Fibroblast of the conjunctiva (primary cell): ENCODE data around the gene NR4A1.

Source experiments
- DNase-seq: peaks from one replicate; pipeline ENCODE4 v3.0.0-alpha.2; 2010; ENCODE audit warnings: low read depth

NR4A1 gene

DNA sequence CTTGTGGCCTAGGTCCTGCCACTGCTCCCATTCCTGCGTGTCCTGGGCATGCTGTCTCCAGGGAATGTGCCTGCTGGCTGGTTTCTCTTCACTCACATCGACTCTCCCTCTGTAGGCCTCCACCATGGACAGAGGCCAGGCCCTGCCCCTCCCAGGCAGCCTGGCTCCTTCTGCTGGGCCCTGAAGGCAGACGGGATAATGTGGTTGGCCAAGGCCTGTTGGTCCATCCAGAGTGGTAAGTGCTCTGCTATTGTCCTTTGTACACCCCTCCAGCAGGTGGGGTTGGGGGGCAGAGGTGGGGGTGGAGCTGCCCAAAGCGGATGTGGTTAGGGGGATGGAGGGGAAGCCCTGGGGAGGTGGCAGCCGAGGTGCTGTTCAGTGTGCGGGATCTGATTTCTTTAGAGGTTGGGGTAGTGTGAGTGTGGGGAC is 9.5 kb upstream of the NR4A1 start:
- no peak for DNase-seq

DNA sequence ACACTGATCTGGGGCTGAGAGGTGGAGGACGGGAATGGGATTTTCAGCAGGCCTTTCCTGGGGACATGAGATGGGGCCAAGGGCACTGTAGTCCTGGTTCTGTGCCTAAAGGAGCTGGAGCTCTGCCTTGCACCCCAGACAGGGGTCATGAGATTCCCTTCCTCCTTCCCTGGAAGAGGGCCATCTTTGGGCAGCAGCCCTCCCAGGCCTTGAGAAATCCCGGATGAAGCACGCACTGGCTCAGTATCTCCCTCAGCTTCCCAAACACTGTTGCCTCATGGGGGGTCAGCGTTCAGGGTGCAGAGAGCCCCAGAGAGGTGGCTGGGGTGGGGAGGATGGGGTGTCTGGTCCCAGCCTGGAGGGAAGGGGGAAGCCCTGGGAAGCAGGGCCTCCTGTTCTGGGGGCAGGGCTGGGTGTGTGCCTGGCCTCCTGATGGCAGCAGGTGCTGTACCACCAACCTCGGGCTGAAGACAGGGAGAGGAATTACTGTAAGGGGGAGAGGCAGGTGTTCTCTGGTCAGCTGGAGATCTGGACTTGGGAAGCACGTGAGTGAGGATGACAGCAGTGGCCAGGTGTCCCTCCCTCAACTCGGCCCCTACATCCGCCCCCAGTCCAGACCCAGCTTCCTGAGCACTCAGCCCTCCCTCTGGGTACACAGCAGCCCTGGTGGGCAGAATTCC is 8.4 kb upstream of the NR4A1 start:
- no peak for DNase-seq

DNA sequence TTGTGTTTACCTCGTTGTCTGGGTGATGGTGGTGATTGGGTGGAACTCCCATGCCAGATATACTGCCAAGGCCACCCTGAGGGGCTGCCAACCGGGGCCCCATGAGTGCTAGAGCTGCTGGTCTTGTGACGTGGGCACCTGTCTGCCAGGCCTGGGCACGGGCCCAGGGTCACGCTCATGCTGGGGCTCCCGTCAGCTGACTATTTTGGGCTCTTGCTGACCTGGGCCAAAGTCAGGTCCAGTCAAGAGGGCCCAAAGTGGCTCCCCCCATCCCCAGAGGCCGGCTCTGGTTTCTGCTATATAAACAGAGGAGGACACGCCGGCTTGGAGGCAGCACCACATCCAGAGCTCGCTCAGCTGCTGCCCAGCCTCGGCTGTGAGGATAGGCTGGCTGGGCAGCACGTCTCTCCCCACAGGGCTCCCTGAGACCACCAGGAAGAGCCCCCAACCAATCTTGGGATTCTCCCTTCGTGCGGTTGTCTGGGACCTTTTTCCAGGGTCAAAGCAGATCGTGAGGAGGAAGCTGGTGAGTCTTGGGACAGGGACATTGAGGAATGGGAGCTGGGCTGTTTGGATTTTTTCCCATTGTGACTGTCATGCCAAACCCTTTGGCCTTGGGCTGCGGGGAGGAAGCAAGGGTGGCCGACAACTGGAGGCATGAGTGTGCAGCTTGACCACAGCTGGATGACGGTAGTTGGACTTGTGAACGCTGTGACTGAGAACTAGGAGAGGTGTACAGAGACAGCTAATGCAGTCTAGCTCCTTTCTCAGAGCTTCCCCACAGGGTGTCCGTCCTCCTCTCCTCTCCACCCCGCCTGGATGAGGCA is 7.6 kb upstream of the NR4A1 start:
- no peak for DNase-seq

DNA sequence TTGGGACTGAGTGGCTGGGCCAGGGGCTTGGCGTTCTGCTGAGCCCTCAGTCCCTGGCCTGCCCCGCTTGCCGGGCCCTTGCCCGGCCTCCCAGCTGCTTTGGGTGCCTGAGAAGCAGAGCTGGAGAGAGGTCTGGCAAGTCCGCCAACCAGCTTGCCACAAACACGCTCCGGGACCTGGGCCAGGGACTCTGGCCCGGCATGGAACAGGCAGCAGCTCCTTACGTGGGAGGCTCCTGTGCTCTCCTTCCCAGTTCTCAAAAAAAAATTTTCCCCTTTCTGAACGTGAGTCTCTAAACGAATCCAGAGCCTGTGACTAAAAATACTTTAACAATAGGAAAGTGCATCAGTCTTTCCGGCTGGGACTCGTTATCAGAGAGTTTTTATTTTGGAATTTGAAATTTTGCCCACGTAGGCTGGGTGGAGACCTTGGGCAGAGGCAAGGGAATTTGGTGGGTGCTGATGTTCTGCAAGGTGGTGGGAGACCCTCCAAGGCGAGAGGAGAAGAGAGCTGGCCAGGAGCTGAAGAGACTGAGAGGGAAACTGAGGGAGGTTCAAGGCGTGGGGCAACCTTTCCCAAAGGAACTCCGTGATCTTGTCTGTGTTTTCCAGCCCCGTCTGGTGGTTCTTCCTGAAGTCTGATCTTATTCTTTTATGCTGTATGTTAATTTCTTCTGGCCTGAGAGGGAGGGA is 6.8 kb upstream of the NR4A1 start:
- peak; percentile 76 for DNase-seq

DNA sequence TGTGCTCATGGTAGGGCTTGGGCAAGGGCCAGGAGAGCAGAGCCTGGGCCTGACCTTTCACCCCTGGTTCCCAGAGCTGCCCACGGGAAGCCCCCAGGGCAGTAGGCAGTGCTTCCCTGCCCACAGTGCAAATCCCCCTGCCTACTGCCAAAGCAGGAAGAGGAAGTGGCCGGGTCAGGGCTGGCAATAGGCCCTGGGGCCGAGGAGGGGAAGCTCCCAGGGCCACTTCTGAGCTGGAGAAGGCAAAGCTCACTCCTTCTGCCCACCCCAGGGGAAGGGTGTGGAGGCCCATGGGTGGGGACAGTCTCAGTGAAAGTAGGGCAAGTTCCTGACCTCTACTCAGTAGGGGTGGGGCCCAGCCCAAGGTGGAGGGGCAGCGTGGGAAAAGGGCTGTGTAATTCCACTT is 5.4 kb upstream of the NR4A1 start:
- no peak for DNase-seq

DNA sequence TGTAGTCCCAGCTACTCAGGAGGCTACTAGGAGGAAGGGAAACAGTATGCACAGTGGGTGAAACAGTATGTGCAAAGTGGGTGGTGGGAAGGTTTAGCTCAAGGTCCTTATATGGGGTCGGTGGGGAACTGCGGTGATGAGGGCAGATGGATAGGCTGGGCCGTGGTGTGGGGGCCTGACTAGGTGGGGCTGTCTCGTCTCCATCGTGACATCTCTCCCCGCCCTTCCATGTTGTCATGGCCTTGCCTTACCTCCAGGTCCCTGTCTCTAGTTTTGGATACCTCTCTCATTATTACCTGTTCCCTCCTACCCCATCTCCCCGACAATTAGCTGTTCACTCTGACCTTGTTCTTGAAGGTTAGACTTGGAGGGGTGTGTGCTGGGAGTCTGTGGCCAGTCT is 4.4 kb upstream of the NR4A1 start:
- no peak for DNase-seq

DNA sequence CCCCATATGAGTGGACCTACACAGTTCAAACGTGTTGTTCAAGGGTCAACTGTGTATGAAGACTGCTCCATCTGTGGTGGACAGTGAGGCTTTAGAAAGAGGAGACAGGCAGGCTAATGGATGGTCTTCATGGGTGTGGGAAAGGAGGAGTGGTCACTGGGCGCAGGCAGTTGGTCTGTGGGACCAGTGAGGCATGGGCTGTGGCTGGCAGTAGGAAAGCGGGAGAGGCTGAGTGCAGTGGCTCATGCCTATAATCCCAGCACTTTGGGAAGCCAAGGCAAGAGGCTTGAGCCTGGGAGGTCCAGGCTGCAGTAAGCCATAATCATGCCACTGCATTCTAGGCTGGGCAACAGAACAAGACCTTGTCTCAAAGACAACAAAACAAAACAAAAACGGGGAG is 2.0 kb upstream of the NR4A1 start:
- no peak for DNase-seq

DNA sequence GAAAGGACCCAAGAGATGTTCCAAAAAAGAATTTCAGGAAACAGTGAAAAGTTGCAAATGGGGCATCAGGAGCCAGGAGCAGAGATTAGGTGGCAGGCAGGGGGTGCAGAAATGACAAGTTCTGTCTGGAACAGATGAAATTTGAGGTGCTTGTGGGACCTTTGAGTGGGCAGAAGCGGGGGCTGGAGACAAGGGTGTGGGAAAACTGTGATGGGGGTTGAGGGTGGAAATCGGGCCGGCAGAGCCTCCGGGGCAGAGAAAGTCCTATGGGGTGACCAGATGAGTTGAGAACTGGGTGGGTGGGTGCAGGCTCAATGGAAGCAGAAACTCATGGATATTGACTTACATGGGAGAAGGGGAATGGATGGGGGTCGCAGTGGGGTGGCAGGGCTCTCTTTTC is 1.6 kb upstream of the NR4A1 start:
- no peak for DNase-seq

DNA sequence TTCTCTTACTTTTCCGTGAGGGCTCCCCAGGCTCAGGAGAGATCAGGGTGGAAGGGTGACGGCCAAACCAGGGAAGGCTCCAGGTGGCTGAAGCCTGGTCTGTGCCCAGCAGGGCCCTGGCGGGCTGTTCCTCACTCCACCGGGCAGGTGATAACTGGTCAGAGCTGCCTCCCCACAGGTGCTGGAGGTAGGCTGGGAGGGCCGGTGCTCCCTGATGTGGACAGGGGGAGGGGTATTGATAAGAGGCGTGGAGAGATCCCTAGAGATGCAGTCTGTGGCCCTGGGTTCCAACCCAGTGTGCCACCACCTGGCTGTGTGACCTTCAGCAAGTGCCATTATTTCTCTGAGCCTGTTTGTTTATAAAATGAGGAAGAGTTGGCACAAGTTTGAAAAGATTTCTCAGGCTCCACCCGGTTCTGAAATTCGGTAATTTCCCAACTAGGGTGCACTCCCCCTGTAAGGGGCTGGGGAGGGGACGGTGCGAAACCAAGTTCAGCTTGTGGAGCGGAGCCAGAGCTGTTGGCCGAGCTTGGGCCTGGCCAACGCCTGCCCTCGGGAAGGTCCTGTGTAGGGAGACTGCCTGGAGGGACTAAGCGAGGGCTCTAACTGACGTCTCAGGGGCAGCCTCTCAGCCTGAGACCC is 1.0 kb upstream of the NR4A1 start:
- no peak for DNase-seq

DNA sequence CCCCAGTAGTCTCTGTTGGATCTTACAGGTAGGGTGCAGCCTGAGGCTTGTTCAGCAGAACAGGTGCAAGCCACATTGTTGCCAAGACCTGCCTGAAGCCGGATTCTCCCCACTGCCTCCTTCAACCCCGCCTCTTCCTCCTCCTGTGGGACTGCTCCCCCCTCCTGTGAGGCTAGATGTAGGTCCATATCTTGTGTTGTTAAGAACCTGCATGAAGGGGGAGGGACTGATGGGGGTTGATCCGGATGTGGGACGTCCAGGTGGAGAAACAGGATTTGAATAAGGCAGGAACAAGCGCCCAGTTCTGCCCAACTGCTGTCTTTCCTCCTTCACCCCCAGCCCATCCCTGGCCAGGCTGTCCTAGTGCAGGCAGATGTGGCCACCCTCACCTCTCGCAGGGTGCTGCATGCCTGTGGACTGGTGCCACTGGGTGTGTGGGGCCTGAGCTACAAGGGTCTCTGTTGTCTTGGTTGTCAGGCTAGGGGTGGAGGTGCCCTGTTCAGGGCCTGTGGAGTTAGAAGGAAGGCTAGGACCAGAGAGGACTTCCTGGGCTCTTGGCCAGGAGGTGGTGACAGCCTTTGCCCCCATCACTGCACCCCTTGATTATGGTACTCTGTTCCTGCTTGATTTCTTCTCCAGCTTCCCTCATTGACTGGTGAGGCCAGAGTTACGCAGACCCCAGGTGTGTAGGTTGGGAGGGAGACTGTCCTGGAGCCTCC is 1.4 kb downstream of the NR4A1 start:
- DNase-seq, result no peak

DNA sequence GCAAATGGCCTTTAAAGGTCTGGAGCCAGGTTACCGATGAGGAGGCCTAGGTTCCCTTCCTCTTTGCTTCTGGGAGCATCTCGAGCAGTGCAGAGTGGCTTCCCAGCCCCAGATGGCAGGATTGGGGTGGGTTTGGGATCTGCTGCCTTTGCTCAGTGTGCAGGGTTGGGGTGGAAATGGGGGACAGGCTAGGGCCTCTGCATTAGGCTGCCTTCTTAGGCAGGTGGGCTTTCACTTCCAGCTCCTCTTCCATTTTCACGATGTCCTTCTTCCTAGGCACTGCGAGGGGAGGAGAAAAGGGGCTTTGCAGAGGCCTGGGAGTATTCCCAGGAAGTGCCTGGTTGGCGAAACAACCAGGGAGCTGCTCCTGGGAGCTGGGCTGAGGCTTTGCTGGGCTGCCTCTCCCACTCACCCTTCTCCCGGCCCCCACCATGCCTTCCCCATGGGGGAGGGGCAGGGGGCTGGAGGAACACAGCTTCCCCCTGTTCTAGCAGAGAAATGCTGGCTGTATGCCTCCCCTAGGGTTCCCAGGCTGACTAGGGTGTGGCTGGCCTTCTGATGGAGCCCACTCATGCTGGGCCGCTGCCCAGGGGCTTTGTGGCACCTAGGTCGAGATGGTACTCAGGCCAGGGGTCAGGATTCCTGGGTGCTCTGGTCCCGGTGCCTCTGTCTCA is 2.4 kb downstream of the NR4A1 start:
- no peak for DNase-seq

DNA sequence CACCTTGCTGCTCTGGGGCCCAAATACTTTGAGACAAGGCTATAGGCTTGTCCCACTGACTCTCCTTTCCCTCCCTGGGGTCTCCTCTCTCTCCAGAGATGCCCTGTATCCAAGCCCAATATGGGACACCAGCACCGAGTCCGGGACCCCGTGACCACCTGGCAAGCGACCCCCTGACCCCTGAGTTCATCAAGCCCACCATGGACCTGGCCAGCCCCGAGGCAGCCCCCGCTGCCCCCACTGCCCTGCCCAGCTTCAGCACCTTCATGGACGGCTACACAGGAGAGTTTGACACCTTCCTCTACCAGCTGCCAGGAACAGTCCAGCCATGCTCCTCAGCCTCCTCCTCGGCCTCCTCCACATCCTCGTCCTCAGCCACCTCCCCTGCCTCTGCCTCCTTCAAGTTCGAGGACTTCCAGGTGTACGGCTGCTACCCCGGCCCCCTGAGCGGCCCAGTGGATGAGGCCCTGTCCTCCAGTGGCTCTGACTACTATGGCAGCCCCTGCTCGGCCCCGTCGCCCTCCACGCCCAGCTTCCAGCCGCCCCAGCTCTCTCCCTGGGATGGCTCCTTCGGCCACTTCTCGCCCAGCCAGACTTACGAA is 3.1 kb downstream of the NR4A1 start:
- no peak for DNase-seq

DNA sequence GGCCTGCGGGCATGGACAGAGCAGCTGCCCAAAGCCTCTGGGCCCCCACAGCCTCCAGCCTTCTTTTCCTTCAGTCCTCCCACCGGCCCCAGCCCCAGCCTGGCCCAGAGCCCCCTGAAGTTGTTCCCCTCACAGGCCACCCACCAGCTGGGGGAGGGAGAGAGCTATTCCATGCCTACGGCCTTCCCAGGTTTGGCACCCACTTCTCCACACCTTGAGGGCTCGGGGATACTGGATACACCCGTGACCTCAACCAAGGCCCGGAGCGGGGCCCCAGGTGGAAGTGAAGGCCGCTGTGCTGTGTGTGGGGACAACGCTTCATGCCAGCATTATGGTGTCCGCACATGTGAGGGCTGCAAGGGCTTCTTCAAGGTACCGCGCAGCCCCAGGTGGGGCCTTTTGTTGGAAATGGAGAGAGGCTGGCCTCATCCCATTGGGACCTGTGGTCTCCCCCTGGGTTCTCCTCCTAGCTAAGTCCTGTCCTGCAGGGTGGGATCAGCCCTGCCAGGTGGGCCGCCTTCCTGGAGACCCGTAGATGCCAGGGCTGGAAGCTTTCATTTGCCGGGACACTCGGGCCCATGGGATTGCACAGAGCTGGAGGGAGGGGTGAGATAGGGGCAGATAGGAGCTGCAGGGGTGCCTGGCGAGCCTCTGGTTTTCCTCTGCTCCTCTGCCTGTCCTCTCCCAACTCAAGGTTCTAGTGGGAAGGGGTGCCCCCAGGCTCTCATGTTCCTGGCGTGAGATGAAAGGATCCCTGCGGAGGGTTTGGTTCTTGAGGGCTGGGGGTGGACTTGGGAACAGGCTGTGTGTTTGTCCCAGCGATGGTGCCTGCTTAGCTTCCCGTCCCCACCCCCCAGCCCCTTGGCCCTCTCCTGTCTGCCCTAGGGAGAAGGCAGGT is 3.8 kb downstream of the NR4A1 start:
- no peak for DNase-seq

DNA sequence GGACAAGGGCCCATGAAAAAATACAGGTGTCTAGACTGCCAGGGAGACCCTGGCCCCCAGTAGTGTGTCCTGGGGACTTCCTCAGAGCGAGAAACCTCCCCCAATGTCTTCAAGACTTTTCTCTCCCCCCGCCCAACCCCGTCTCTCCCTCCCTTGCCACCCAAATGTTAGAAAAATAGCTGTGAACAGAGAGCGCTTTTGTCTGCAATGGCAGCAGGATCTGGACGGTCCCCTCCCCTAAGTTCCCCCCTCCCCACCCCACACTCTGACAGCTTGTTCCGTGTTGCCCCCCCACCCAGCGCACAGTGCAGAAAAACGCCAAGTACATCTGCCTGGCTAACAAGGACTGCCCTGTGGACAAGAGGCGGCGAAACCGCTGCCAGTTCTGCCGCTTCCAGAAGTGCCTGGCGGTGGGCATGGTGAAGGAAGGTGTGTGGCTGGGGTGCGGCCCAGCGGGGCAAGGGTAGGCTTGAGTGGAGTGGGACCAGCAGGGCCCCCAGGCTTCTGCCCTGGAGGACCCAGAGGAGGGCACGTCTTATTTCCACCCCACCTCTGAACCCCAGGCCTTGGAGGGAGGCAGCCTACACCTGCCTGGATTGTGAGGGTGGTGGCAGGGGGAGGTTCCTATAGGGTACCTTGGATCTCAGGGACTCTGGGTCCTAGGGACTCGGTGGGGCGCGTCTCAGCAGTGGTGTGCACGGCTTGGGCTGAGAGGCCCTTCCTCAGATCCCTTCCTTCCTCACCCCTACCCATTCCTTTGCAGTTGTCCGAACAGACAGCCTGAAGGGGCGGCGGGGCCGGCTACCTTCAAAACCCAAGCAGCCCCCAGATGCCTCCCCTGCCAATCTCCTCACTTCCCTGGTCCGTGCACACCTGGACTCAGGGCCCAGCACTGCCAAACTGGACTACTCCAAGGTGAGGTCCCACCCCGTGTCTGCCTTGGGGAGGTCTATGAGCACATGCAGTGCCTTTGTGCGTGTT is 4.8 kb downstream of the NR4A1 start:
- no peak for DNase-seq

DNA sequence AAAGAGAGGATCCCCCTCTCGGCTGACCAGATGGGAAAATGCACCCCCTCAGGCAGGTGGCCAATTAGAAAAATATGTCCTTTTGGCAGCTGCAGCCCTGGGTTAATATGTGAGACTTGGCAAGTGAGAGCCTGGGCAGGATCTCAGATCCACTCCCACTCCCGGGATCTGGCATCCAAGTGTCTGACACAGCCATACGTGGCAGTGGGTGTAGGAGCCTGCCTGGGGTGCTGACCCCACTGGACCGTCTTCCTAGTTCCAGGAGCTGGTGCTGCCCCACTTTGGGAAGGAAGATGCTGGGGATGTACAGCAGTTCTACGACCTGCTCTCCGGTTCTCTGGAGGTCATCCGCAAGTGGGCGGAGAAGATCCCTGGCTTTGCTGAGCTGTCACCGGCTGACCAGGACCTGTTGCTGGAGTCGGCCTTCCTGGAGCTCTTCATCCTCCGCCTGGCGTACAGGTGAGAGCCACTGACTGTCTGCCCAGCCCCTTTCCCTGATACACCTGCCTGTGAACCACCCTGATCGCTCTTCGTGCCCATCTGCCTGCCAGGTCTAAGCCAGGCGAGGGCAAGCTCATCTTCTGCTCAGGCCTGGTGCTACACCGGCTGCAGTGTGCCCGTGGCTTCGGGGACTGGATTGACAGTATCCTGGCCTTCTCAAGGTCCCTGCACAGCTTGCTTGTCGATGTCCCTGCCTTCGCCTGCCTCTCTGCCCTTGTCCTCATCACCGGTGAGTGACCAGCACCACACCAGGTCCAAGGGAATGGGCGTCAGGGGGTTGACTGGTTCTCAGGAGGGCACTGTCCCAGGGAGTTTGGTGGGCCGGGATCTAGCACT is 5.8 kb downstream of the NR4A1 start:
- DNase-seq, result no peak

DNA sequence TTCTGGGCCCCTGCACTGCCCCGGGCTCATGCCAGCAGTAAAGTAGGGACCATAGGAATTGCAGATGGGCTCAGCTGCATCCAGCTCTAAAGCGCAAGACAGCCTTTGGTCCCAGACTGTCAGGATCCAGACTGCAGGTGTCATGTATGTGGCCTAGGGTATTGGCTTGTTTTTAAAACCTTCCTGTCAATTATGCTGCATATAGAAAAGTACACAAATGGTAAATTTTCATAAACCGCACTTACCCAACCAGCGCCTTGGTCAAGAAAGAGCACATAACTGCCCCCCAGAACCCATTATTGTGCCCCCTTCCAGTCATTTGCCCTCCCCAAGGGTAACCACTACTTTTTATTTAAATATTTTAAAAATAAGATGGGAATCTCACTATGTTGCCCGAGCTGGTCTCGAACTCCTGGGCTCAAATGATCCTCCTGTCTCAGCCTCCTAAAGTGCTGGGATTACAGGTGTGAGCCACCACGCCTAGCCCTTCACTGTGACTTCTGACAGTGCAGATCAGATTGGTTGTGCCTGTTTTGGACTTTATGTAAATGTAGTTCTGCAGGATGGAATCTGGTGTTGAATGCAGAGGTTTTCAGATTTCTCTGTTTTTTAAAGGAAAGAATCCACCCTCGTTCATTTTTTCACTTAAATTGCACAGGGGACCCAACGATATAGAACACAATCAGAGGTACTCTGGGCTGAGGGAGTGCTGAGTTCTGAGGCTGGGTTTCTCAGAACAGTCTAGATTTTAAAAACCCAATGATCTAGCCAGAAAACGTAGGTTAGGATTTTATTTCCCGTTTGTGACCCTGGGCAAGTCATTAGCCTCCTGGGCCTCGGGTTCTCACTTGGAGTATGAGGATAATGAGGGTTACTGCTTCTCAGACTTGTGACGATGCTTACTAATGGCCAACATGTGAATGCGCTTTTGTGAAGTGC is 6.7 kb downstream of the NR4A1 start:
- DNase-seq, result no peak
